Measurements from ENCODE around the gene SLC24A3.

Gene SLC24A3

GRCh38 chr20:19341348-19342053, 129.1 kb downstream of the SLC24A3 start:
- DNase-seq (ENCODE audit: low read depth in 3 of 3) = no peak

- no peak for DNase-seq (ENCODE audit: low read depth in 3 of 3)
These were observed 131.9 kb downstream of the SLC24A3 start for GRCh38 chr20:19344341-19344740.

GRCh38 chr20:19347943-19348456, 135.6 kb downstream of the SLC24A3 start:
- DNase-seq (ENCODE audit: low read depth in 3 of 3) = no peak

- DNase-seq (ENCODE audit: low read depth in 3 of 3) = no peak
These were observed 136.1 kb downstream of the SLC24A3 start for GRCh38 chr20:19348582-19348981.

GRCh38 chr20:19349879-19350278, 137.4 kb downstream of the SLC24A3 start:
- no peak for DNase-seq (ENCODE audit: low read depth in 3 of 3)

- no peak for DNase-seq (ENCODE audit: low read depth in 3 of 3)
These were observed 139.1 kb downstream of the SLC24A3 start for GRCh38 chr20:19351542-19351941.

- DNase-seq (ENCODE audit: low read depth in 3 of 3) = no peak
These were observed 142.5 kb downstream of the SLC24A3 start for GRCh38 chr20:19354950-19355349.

GRCh38 chr20:19361790-19362189, 149.3 kb downstream of the SLC24A3 start:
- no peak for DNase-seq (ENCODE audit: low read depth in 3 of 3)

- no peak for DNase-seq (ENCODE audit: low read depth in 3 of 3)
These were observed 151.0 kb downstream of the SLC24A3 start for GRCh38 chr20:19363476-19363875.

- DNase-seq (ENCODE audit: low read depth in 3 of 3) = no peak
These were observed 155.1 kb downstream of the SLC24A3 start for GRCh38 chr20:19367591-19367990.

- no peak for DNase-seq (ENCODE audit: low read depth in 3 of 3)
These were observed 155.9 kb downstream of the SLC24A3 start for GRCh38 chr20:19368351-19368750.

GRCh38 chr20:19370076-19371075, 157.9 kb downstream of the SLC24A3 start:
- no peak for DNase-seq (ENCODE audit: low read depth in 3 of 3)

GRCh38 chr20:19371112-19371511, 158.7 kb downstream of the SLC24A3 start:
- no peak for DNase-seq (ENCODE audit: low read depth in 3 of 3)

GRCh38 chr20:19374216-19374615, 161.8 kb downstream of the SLC24A3 start:
- DNase-seq (ENCODE audit: low read depth in 3 of 3) = no peak

GRCh38 chr20:19375395-19375794, 163.0 kb downstream of the SLC24A3 start:
- no peak for DNase-seq (ENCODE audit: low read depth in 3 of 3)

GRCh38 chr20:19375801-19376200, 163.4 kb downstream of the SLC24A3 start:
- no peak for DNase-seq (ENCODE audit: low read depth in 3 of 3)

- DNase-seq (ENCODE audit: low read depth in 3 of 3) = no peak
These were observed 164.2 kb downstream of the SLC24A3 start for GRCh38 chr20:19376451-19377229.

GRCh38 chr20:19378058-19378457, 165.6 kb downstream of the SLC24A3 start:
- no peak for DNase-seq (ENCODE audit: low read depth in 3 of 3)

GRCh38 chr20:19380211-19380610, 167.8 kb downstream of the SLC24A3 start:
- DNase-seq (ENCODE audit: low read depth in 3 of 3) = no peak

- no peak for DNase-seq (ENCODE audit: low read depth in 3 of 3)
These were observed 169.5 kb downstream of the SLC24A3 start for GRCh38 chr20:19381947-19382346.

GRCh38 chr20:19382386-19383340, 170.2 kb downstream of the SLC24A3 start:
- no peak for DNase-seq (ENCODE audit: low read depth in 3 of 3)
